ENCODE measurements around the gene NCAN. TPM values are rescaled to one million over a fixed set of nuclear protein-coding genes. Genes with fewer than 3 reads are reported as not detected.

Gene NCAN
- total and polyA plus RNA-seq, 2 of the 4 experiments (the other 2 are of a cell fraction), result not detected

- TF ChIP-seq SMC3 (IDR thresholded peaks at IDR 0.05; ENCODE audit: low read depth, low read length) (no peak), BHLHE40 (IDR thresholded peaks at IDR 0.05; ENCODE audit: low read depth, low read length) (no peak)
These were observed 9.8 kb upstream of the NCAN start (continued) for GRCh38 chr19:19201697-19202630.

GRCh38 chr19:19202707-19203011 is 9.1 kb upstream of the NCAN start:
- 0 out of 2 replicates have a peak overlapping the region, but pooled peaks have one; percentile 18 for H4K5ac ChIP-seq (ENCODE audit: low read depth, low read length)
- ChIA-PET CTCF (interaction anchor here (0.6 to 1.0 kb wide), 3 partner anchors 15 to 27 kb away, joined by 3 read pairs; no protein-coding TSS in a partner anchor), POLR2A (ENCODE audit: unreplicated experiment) (interaction anchor here (0.6 to 1.0 kb wide), 3 partner anchors 8 to 119 kb away, joined by 3 to 6 read pairs (median 5); no protein-coding TSS in a partner anchor)
- peak overlapping the region; percentile 54 for H3K4me3 ChIP-seq (ENCODE audit: insufficient read depth, low read depth, low read length)
- no peak overlapping the region; the same call in 1 of the 2 replicates for H3K56ac ChIP-seq (ENCODE audit: extremely low read depth, insufficient read depth, low read length)
- BruUV-seq (replicated peaks), result no TSS peak
- no peak overlapping the region for H2BK20ac ChIP-seq (ENCODE audit: low read depth, low read length)
- no peaks in the 10 kb centered on the region for H4K20me1 ChIP-seq (ENCODE audit: insufficient read depth, low read length)
- H3K79me1 ChIP-seq (ENCODE audit: low read depth in 1 of 2, low read length in 2 of 2), result peaks cover 5 to 21% of the 10 kb centered on the region in 2 experiments
- H2BK15ac ChIP-seq (ENCODE audit: low read depth, low read length), result no peak overlapping the region
- H3K27ac ChIP-seq (ENCODE audit: insufficient read depth, low read length), result peak overlapping the region; percentile 45; the same call in 1 of the 2 replicates
- H2AK5ac ChIP-seq (ENCODE audit: low read depth, low read length), result peak overlapping the region; percentile 26
- no peak overlapping the region for H3K18ac ChIP-seq (ENCODE audit: low read depth, low read length)
- 14% methylated on average over 8 of the region's 11 CpGs; no CpG with 5 or more reads in 1 of the 2 experiments for WGBS, 2 experiments (ENCODE audit: extremely low coverage in 2 of 2, insufficient read length in 1 of 2)
- peak overlapping the region; percentile 95 for H2AK9ac ChIP-seq (replicated peaks; ENCODE audit: low read depth, low read length, poor library complexity)
- H2AFZ ChIP-seq (replicated peaks; ENCODE audit: low read length, poor library complexity), result peak overlapping the region; percentile 90
- H3K9me1 ChIP-seq (ENCODE audit: insufficient read depth, low read length), result 0 out of 2 replicates have a peak, but pooled peaks cover 5% of the 10 kb centered on the region
- peak overlapping the region; percentile 4; the same call in 1 of the 2 replicates for H3K23ac ChIP-seq (ENCODE audit: low read depth, low read length)
- H3K4ac ChIP-seq (ENCODE audit: low read depth, low read length), result peak overlapping the region; percentile 79
- peak overlapping the region; percentile 69 for H3K9ac ChIP-seq (ENCODE audit: low read depth, low read length)
- H3K27me3 ChIP-seq (ENCODE audit: control insufficient read depth, insufficient read depth, low read length), result peaks cover 10% of the 10 kb centered on the region; the same call in 1 of the 2 replicates
- in situ Hi-C loops (cut with MboI; ENCODE audit: low sequenced_read_pairs) (no loop called here), intact Hi-C loops (cut with micrococcal nuclease) (no loop called here), dilution Hi-C loops (cut with HindIII; ENCODE audit: low sequenced_read_pairs, unreplicated experiment) (no loop called here)
- H3K9me3 ChIP-seq (ENCODE audit: control insufficient read depth, insufficient read depth, low read length), result no peaks in the 10 kb centered on the region
- H2BK5ac ChIP-seq (ENCODE audit: low read depth, low read length, poor library complexity, severe bottlenecking), result no peak overlapping the region
- H4K8ac ChIP-seq (ENCODE audit: low read depth in 2 of 2, low read length in 2 of 2), result peak overlapping the region; percentile 69; a peak in 3 of 4 replicates
- peak overlapping the region; percentile 84 for H3K4me2 ChIP-seq (ENCODE audit: low read depth, low read length)
- peaks cover 30% of the 10 kb centered on the region for H3K36me3 ChIP-seq (ENCODE audit: control insufficient read depth, insufficient read depth, low read length)
- peaks cover 3% of the 10 kb centered on the region; the same call in 1 of the 2 replicates for H3K4me1 ChIP-seq (ENCODE audit: control insufficient read depth, insufficient read depth, low read length)
- no peak overlapping the region for H2BK120ac ChIP-seq (ENCODE audit: low read depth, low read length)
- DNase-seq (no peak), ATAC-seq (ENCODE audit: low read depth) (no peak)
- peak overlapping the region; percentile 29; the same call in 1 of the 2 replicates for H4K91ac ChIP-seq (ENCODE audit: insufficient read depth, low read depth, low read length)
- peak overlapping the region; percentile 30 for H3K14ac ChIP-seq (replicated peaks; ENCODE audit: low read depth, low read length)
- TF ChIP-seq, protein P1, sequence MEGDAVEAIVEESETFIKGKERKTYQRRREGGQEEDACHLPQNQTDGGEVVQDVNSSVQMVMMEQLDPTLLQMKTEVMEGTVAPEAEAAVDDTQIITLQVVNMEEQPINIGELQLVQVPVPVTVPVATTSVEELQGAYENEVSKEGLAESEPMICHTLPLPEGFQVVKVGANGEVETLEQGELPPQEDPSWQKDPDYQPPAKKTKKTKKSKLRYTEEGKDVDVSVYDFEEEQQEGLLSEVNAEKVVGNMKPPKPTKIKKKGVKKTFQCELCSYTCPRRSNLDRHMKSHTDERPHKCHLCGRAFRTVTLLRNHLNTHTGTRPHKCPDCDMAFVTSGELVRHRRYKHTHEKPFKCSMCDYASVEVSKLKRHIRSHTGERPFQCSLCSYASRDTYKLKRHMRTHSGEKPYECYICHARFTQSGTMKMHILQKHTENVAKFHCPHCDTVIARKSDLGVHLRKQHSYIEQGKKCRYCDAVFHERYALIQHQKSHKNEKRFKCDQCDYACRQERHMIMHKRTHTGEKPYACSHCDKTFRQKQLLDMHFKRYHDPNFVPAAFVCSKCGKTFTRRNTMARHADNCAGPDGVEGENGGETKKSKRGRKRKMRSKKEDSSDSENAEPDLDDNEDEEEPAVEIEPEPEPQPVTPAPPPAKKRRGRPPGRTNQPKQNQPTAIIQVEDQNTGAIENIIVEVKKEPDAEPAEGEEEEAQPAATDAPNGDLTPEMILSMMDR (conservative IDR thresholded peaks at IDR 0.05; ENCODE audit: low read depth, low read length), result no peak
- TF ChIP-seq RFX5 (IDR thresholded peaks at IDR 0.05; ENCODE audit: low read depth, low read length) (no peak), SMC3 (IDR thresholded peaks at IDR 0.05; ENCODE audit: low read depth, low read length) (no peak), MAFK (IDR thresholded peaks at IDR 0.05; ENCODE audit: low read depth, low read length) (no peak), MAZ (IDR thresholded peaks at IDR 0.05; ENCODE audit: borderline replicate concordance, low read depth, low read length) (no peak), RAD21 (IDR thresholded peaks at IDR 0.05; ENCODE audit: low read length) (no peak), CEBPB (IDR thresholded peaks at IDR 0.05; ENCODE audit: low read depth, low read length) (no peak), POLR2A (IDR thresholded peaks at IDR 0.05; ENCODE audit: low read depth, low read length) (no peak), MXI1 (IDR thresholded peaks at IDR 0.05; ENCODE audit: borderline replicate concordance, low read depth, low read length) (no peak), CHD1 (IDR thresholded peaks at IDR 0.05; ENCODE audit: low read depth, low read length) (no peak), FOS (IDR thresholded peaks at IDR 0.05; ENCODE audit: low read depth, low read length) (no peak)
- TF ChIP-seq, protein P2, sequence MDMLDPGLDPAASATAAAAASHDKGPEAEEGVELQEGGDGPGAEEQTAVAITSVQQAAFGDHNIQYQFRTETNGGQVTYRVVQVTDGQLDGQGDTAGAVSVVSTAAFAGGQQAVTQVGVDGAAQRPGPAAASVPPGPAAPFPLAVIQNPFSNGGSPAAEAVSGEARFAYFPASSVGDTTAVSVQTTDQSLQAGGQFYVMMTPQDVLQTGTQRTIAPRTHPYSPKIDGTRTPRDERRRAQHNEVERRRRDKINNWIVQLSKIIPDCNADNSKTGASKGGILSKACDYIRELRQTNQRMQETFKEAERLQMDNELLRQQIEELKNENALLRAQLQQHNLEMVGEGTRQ (IDR thresholded peaks at IDR 0.05; ENCODE audit: low read depth, low read length), result no peak
